ENCODE data around the gene CD248.
"Not testable (repeated sequence)": the region's sequence is repeated elsewhere in the genome, so short reads cannot be mapped to it uniquely, and the experiment has no call there.

CD248 gene

DNA sequence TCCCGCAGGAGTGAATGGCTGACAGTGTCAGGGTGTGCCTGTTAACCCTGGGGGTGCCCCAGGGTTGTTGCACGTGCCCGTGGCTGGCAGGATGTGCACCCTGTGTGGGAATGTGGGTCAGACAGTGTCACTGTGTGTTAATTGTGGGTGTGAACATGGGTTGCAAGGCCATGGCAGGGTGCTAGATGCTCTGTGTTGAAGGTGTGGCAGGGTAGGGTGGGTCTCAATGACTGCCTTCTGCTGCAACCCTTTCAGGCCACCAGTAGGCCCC, 11.1 kb upstream of the CD248 start:
- DNase-seq, result peak; percentile 59

- DNase-seq, result no peak
Observed at GRCh38 chr11:66327171-66328030, 10.6 kb upstream of the CD248 start.

- peak; percentile 57 for DNase-seq
Observed at GRCh38 chr11:66326261-66327111, 9.6 kb upstream of the CD248 start.

DNA sequence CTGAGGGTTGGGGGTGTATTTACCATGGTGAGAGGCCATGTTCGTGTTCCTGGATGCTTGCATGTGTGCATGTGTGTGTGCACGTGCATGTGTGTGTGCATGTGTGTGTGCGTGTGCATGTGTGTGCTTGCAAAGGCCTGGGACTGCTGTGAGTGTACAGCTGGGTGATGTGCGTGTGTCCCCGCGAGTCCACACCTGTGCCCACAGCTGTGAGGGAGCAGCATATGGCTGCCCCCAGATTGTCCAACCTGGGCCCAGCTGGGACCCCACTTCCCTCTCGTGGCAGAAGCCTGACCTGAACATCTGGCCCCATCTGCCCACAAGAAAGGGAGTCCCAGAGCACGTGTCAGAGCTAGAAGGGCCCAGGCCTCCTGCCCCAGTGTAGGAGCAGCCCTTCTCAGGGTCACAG, 8.4 kb upstream of the CD248 start:
- DNase-seq, result no peak

DNA sequence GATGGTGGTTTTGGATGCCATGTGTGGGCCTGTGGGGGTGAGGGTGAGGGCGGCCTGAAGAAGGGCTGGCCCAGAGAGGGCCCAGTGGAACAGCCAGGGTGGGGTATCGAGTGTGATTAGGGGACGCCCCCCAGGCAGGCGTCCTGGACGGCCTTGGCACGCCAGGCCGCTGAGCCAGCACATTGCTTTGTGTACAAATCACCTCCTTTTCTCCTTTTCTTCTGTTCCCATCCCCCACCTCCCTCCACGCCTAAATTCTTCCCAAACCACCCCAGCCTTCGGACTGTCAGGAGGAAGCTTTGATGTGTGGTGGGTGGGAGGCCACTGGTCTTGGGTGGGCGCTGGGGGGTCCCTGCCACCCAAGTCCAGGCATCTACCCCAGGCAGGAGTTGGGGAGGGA, 7.8 kb upstream of the CD248 start:
- no peak for DNase-seq

DNA sequence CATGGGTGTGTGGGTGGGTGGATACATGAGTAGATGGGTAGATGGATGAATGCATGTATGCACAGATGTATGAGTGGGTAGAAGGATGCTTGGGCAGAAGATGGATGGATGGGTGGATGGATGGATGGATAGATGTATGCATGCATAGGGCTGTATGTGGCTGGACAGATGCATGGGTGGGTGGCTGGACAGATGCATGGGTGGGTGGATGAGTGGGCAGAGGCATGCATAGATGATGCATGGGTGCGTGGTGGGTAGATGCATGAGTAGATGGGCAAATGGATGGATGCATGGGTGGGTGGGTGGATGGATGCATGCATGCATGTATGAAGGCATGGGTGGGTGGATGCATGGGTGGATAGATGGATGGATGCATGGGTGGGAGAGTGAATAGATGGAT, 6.8 kb upstream of the CD248 start:
- no peak for DNase-seq

DNA sequence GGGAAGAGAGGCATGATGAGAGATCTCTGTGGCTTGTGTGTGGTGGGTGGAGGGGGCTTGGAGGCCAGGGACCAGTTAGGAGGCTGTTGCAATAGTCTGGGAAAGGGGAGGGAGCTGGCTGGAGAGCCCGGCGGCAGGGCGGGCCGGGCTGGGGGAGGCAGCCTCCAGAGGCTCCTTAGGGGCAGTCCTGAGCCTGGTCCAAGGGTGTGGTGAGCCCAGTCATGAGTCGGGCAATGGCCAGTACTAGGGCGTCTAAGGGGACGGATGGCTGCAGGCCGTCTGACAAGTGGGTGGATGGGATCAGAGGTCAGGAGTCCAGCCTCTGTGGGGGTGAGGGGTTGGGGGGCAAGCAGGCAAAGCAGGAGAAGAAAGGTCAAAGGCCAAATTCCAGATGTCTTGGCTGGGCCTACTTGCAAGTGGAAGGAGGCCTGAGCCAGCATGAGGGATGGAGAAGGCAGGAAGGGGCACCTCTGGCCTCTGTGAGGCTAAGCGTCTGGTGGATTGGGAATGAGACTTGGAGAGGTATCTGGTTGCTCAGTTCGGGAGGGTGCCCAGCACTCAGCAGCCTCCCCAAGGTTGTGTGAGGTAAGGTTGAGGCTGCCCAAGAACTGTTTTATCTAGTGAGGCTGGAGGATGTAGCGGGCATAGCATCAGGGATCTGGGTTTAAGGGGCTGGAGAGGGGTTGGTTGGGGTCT, 6.0 kb upstream of the CD248 start:
- no peak for DNase-seq

DNA sequence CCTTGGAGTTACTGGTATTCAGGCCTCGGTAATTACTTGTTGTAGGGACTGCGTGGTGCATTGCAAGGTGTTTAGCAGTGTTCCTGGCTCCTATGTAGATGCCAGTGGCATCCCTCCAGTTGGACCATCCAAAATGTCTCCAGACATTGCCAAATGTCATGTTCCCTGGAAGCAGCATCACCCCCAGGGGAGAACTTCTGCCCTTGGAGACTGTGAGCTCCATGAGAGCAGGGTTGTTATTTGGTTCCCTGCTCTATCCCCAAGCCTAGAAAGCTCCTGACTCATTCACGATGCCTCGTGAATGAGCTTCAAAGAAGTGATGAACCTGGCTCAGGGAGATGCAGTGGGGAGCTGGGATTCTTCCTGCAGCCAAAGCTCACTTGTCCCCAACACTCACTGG, 4.8 kb upstream of the CD248 start:
- no peak for DNase-seq

DNA sequence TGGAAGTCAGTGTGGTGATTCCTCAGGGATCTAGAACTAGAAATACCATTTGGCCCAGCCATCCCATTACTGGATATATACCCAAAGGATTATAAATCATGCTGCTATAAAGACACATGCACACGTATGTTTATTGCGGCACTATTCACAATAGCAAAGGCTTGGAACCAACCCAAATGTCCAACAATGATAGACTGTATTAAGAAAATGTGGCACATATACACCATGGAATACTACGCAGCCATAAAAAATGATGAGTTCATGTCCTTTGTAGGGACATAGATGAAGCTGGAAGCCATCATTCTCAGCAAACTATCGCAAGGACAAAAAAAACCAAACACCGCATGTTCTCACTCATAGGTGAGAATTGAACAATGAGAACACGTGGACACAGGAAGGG, 3.9 kb upstream of the CD248 start:
- DNase-seq, result not testable (repeated sequence)

DNA sequence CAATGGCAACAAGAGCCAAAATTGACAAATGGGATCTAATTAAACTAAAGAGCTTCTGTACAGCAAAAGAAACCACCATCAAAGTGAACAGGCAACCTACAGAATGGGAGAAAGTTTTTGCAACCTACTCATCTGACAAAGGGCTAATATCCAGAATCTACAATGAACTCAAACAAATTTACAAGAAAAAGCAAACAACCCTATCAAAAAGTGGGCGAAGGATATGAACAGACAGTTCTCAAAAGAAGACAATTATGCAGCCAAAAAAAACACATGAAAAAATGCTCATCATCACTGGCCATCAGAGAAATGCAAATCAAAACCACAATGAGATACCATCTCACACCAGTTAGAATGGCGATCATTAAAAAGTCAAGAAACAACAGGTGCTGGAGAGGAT, 3.4 kb upstream of the CD248 start:
- DNase-seq, result not testable (repeated sequence)

DNA sequence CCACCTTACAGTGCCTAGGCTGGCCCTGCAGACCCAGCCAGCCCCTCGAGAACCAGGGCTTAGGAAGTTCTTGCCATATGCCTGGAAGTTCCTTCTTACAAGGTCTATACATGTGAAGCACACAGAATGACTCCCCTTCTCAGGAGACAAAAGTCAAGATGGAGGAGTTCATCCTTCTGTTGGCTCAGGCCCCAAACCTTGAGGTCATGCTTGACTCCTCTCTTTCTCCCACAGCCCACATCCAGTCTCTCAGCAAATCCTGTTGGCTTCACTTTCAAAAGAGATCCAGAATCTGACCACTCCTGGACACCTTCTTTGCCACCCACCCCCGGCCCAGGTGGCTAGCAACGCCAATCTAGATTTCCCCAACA, 1.7 kb upstream of the CD248 start:
- DNase-seq, result no peak

- peak; percentile 89 for DNase-seq
Observed at GRCh38 chr11:66317723-66318599, 1.1 kb upstream of the CD248 start.

DNA sequence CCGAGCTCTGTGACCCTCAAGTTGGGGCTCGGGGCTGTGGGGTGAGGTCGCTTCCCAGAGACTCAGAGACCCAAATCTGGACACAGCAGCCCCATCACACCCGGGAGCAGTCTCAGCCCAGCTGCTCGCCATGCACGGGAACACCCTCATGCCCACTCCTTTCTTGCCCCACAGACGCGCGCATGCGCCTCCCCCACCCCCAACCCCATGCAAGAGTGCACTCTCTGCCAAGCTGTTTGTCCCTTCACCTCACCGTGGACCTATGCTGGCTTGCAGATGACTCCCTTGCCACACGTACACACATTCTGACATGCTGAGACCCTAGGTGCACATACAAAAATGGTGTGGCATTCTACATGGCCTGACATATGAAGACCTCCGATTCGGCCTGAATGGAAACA, 478 bp upstream of the CD248 start:
- DNase-seq, result peak; percentile 66

DNA sequence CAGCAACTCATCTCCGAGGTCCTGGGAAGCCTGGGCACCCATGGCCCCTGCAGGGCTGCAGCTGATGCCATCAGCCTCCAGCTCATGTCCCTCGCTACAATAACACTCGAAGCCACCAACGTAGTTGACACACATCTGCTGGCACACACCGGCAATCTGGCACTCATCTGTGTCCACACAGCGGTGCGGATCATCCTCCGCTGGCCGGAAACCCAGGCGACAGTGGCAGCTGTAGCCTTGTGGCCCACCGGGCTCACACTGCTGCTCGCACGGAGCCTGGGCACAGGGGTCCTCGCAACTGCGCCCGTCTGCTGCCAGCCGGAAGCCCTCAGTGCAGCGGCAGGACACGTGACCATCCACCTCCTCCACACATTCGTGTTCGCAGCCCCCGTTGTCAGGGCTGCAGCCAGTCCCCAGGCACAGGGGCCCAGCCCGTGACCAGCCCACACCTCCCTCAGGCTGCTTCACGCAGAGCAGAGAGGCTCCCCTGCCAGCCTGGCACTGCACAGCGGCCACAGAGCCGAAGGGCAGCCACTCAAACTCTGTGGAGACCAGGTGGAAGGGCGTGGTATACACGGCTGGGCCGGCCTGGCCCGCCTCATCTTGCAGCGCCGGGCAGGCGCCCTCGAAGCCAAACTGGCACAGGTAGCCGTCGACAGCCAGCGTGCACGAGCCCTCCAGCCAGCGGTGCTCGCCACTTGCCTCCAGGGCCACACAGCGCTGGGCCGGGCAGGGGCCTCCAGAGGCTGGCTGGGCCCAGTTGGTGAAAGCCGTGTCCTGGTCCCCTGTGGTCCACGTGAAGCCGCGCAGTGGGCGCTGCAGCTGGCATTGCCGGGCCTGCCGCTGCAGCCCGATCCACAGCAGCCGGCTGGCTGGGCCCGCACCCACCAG, 678 bp downstream of the CD248 start:
- no peak for DNase-seq

GRCh38 chr11:66315498-66315885, 1.4 kb downstream of the CD248 start:
- DNase-seq, result no peak

DNA sequence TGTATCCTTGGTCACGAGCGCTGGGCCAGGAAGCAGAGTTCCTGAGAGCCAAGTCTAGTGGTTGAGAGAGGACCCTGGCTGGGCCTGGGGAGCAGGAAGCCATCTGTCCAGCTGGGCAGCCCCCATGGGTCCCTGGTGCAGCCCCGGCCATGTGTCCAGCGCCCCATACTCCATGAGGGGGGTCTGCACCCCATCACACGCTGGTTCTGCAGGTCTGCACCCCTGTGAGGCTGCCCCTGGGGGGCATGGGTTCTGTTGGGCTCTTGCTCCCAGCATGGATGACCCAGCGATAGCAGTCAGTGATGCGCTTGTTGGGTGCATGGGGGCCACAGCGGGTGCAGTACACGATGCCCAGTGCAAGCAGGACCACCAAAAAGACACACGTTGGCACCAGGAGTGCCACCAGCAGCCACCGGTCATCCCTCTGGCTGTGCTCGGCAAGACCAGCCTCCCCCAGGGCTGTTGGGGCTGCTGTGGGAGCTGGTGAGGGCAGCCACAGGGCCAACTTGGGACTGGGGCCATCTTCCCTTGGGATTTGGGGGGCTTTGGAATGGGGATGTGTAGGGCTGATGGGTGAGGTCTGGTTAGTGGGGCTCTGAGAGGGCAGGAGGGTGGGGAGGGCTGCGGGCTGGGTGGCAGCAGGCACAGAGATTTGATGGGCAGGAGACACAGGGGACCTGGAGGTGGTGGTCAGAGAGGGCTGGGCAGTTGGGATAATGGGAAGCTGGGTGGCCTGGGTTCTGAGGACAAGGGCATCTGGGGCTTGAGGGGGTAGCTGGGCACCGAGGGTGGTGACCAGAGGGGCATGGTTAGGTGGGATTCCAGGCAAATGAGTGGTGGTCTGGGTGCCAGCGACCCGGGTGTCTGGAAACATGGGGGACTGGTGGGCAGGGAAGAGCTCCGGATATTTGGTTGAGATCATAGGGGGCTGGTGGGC, 2.0 kb downstream of the CD248 start:
- no peak for DNase-seq

GRCh38 chr11:66314186-66314501, 2.7 kb downstream of the CD248 start:
- DNase-seq, result no peak

DNA sequence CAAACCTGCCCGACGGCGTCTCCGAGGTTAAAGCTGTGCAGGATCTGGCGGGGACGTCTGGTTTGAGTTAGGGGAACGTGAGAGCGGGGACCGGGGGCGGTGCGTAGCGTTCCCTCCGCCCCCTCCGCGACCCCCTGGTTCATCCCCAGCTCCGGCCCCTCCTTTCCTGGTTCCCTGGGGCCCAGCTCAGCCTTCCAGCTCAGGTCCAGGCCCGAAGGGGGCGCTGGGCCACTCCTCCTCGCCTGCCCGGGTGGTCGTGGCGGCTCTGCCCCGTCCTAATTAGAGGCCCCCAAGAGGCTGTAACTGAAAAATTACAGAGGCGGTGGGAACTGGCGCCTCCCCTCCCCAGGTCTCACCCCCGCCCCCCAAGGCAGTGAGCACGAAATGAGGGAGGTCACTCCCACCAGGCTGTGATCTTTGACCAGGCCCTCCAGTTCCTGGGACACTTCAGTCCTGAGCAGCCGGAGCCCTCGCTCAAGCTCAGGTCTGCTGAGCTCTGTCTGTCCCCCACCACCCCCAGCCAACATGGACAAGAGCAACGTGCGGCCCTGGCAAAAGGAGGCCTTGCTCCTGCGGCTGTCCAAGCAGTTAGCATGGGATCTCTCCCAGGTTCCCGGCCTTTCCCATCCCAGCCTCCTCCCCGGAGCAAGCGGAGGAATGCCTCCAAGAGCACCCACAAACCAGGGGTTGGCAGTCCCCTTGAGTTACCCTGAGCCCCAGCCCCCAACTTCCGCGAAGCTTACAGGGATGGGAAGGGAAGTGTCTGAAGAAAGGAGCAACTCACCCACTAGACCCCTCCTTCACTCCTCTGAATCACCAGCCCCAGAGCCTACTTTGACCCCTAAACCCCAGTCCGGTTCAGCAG, 3.3 kb downstream of the CD248 start:
- DNase-seq, result no peak

DNA sequence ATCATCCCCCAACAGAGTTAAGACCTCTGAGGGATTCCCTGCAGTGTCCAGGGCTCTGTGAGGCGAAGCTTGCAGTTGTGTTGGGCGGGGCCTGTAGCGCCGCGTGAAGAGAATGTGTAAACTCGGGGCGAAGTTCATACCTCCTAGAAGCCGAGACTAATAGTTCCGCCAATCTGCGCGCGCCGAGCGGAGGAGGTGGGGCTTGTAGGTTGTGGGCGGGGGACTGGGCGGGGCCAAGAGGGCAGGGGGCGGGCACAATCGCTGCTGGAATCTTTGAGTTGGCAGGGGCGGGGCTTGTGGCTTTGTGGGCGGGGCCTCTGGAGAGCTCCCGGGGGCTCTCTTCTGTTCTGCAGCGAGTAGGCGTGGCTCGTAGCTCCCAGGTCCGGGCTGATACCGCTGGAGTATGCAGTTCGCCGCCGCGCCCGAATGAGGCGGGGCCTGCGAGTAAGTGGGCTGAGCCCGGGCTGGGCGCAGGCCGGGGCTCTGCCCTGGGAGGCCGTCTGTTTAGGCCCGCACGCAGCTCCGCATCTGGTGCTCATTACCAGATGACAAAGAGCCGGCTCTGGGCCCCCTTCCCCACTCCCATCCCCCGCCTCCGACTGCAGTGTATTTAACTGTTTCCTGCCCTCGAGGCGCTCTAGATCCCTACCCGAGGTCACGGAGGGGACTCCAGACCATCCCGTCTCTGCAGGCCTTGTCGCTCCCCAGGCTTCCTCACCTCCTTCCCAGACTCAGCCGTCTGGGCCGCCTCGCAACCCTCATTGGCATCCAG, 4.1 kb downstream of the CD248 start:
- DNase-seq, result peak; percentile 99

Measured in CD4-positive, alpha-beta T cell treated with Interleukin-15 for 1 hour (primary cell).